Fibroblast of mammary gland (primary cell): ENCODE results near the gene CD164L2.
"Not testable (repeated sequence)": the region's sequence is repeated elsewhere in the genome, so short reads cannot be mapped to it uniquely, and the experiment has no call there.

ENCODE experiments used
- DNase-seq: peaks from one replicate; pipeline ENCODE4 v3.0.0-alpha.2; 2010; ENCODE audit warnings: low read depth
- H3K4me3 ChIP-seq: 2 replicates; pipeline ENCODE4 v1.5.1; 2011; ENCODE audit warnings: low read depth, mild to moderate bottlenecking, low read length, moderate library complexity; ENCODE audit not compliant: control insufficient read depth
- TF ChIP-seq, protein P1 (sequence below): conservative IDR thresholded peaks from 2 replicates; pipeline ENCODE4 v1.5.1; 2011; ENCODE audit warnings: low read depth, low read length, inconsistent platforms; ENCODE audit not compliant: control insufficient read depth, insufficient read depth

The CD164L2 gene

GRCh38 chr1:27413004-27413403 lies 29.9 kb upstream of the CD164L2 start:
- TF ChIP-seq, protein P1, sequence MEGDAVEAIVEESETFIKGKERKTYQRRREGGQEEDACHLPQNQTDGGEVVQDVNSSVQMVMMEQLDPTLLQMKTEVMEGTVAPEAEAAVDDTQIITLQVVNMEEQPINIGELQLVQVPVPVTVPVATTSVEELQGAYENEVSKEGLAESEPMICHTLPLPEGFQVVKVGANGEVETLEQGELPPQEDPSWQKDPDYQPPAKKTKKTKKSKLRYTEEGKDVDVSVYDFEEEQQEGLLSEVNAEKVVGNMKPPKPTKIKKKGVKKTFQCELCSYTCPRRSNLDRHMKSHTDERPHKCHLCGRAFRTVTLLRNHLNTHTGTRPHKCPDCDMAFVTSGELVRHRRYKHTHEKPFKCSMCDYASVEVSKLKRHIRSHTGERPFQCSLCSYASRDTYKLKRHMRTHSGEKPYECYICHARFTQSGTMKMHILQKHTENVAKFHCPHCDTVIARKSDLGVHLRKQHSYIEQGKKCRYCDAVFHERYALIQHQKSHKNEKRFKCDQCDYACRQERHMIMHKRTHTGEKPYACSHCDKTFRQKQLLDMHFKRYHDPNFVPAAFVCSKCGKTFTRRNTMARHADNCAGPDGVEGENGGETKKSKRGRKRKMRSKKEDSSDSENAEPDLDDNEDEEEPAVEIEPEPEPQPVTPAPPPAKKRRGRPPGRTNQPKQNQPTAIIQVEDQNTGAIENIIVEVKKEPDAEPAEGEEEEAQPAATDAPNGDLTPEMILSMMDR: no peak
- no peak for DNase-seq
- H3K4me3 ChIP-seq: no peak overlapping the region

GRCh38 chr1:27412502-27412901 lies 29.4 kb upstream of the CD164L2 start:
- no peak for DNase-seq
- H3K4me3 ChIP-seq: no peak overlapping the region
- TF ChIP-seq, protein P1: no peak

DNA sequence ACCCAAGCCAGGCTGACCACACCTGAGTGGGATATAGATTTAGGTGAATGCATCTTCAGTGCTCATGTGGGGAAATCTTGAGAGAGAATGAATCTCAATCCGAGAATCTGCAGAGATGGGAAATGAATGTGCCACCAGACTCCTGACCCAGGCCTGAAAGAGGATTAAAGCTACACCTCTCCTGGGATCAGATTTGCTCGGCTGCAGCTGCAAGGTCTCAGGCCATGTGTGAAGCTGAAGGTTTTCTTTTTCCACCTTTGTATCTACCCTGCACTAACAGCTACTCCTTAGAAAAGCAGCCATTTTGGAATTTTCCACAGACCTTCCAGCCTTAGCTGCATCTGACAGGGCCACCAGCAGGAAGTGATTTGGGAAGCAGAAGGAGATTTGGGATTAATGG lies 27.6 kb upstream of the CD164L2 start:
- TF ChIP-seq, protein P1: no peak
- H3K4me3 ChIP-seq: no peak overlapping the region
- no peak for DNase-seq

DNA sequence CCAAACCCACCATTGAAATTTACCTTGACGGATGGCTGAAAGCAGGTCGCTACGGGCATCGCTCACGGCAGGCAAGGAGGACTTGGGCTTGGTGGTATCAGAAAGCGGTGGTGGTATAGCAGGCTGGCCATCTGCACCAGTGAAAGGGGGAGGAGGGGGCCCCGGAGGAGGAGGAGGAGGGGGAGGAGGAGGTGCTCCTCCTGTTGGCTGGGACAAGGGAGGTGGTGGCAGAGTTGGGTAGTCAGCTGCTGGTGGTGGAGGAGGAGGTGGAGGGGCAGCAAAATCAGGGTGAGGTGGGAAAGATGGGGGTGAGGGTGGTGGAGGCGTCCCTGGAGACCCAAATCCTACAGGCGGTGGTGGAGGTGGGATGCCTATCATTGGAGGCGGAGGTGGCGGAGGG lies 26.5 kb upstream of the CD164L2 start:
- no peak for DNase-seq
- TF ChIP-seq, protein P1: no peak
- H3K4me3 ChIP-seq: no peak overlapping the region

- peak; percentile 70 for DNase-seq
- TF ChIP-seq, protein P1: no peak
- no peak overlapping the region for H3K4me3 ChIP-seq
Measured at GRCh38 chr1:27408151-27408550, 25.0 kb upstream of the CD164L2 start.

DNA sequence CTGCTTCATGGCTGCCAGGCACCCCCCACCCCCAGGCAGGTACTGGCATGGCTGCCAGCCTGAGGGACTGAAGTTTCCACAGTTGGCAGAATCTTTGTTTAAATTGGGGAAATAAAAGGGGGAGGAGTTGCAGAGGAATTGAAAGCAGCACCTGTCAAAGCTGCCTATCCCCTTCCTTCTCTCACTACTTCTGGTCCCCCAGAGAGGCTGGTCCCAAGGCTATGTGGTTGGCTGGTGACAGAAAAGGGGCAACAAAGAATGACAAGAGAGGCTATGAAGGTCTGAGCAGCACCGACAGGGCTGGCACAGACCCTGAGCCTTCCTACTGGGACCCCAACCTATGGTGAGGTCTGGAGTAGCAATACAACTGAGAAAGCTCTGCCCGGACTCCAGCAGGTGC lies 23.7 kb upstream of the CD164L2 start:
- not testable (repeated sequence) for H3K4me3 ChIP-seq, DNase-seq

DNA sequence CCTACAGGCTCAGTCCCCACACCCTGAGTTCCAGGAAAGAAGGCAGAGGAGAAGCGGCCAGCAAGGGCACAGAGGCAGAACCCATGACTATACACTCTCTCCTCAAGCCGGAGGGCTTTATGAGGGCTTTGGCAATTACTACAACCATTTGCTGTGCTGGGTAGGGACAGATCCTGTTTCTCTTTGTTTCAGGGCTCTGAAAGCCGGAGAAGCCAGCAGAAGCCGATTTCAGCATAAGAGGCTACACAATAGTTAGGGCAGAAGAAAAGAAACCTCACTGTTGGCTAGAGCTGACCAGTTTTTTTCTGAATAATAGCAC lies 23.2 kb upstream of the CD164L2 start:
- TF ChIP-seq, protein P1: no peak

GRCh38 chr1:27405598-27406361 lies 22.6 kb upstream of the CD164L2 start:
- not testable (repeated sequence) for DNase-seq, H3K4me3 ChIP-seq

More for the DNA sequence above, 23.2 kb upstream of the CD164L2 start:
- no peak overlapping the region for H3K4me3 ChIP-seq
- DNase-seq: no peak
